HG03457 (cell line): Measurements from ENCODE around the gene MTG1.

ENCODE experiments used
- ATAC-seq: cut with Tn5 transposase; IDR thresholded peaks from one replicate; pipeline ENCODE4 v1.9.1; 2021; ENCODE audit warnings: moderate number of reproducible peaks; ENCODE audit not compliant: unreplicated experiment

MTG1 gene

DNA sequence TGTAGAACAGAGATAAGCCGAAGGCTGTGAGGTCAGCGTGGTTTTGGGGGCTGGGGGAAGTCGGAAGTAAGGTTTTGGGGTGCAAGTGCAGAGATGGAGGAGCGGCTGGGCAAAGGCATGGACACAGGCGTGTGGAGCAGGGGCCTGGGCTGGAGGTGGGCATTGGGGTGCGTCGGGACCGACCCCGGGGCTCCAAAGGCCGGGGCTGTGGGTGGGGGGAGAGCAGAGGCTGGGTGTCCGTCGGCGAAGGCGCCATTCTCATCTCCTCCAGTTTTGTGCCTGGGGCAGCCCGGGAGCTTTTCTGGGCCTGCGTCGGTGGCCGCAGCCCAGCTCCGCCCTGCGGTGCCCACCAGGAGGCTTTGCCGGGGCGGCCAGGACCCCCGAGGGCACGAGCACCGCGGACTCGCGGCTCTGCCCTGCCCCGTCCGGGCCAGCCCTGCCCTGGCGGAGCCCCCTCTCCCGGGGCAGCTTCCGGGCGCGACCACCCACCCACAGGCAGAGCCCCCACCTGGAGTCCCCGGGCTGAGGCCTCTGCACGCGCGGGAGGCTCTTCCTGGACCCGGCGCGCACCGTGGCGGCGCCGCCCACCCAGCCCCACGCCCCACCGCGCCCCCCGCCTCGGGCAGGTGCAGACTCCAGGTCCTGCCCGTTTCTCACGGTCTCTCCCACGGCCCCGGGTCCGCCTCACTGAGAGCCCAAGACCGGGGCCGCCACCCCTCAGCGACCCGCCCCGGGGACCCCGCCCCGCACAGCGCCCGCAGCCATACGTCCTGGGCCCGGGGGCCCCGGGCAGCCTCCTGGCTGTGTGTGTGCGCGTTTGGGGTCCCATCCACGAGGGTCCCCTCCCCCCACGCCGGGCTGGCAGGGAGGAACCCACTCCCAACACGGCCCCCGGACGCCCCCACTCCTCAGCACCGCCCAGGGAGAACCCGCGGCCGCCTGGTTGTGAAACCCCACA, 52.1 kb downstream of the MTG1 start:
- no peak for ATAC-seq

DNA sequence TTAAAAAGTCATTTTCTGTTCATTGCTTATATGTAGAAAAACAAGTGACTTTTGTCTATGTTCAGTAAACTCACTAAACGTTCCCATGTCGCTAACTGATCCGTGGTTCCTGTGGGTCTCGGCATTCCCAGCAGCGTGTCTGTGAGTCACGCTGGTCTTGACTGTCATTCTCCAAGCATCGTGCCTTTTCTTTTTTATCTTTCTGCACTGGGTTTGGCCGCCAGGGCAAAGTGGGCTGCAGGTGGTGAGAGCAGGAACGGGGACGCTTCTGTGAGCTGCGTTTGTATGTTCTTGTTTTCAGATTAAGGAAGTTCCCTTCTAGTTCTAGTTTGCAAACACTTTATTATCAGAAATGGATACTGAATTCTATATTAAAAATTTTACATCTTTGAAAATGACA, 53.0 kb downstream of the MTG1 start:
- no peak for ATAC-seq

DNA sequence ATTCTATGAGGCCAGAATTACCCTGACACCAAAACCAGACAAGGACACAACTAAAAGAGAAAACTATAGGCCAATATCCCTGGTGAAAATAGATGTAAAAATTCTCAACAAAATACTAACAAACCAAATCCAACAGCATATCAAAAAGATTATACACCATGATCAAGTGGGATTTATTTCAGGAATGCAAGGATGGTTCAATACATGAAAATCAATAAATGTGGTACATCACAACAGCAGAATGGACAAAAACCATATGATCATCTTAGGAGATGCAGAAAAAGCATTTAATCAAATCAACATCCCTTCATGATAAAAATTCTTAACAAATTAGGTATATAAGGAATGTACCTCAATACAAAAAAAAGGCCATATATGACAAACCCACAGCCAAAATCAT, 54.2 kb downstream of the MTG1 start:
- ATAC-seq: no peak

DNA sequence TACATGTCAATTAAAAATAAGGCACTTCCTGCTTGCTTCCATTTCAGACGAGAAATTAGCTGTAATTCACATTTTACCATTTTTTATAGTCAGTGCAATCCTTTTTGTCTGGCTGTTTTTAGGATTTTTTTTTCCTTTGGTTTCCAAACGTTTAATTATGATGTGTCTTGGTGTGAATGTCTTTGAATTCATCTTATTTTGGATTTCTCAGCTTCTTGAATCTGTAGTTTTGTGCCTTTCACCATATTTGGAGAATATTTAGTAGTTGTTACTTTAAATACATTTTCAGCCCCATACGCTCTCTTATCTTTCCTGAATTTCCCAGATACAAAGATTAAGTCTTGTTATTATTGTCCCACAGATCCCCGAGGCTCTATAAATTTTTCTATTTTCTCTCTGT, 57.4 kb downstream of the MTG1 start:
- ATAC-seq: no peak

DNA sequence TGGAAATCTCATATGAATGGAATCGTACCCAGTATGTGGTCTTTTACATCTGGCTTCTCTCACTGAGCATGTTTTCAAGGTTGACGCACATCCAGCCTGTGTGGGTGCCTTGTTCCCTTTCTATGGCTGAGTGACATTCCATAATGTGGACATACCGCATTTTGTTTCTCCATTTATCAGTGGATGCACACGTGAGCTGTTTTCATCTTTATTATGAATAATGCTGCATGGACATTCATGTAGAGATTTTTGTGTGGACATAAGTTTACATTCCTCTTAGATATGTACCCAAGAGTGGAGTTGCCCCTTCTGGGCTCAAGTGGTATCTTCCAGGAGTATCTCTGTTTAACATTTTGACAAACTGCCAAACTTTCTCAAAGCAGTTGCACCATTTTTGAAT, 58.5 kb downstream of the MTG1 start:
- no peak for ATAC-seq

DNA sequence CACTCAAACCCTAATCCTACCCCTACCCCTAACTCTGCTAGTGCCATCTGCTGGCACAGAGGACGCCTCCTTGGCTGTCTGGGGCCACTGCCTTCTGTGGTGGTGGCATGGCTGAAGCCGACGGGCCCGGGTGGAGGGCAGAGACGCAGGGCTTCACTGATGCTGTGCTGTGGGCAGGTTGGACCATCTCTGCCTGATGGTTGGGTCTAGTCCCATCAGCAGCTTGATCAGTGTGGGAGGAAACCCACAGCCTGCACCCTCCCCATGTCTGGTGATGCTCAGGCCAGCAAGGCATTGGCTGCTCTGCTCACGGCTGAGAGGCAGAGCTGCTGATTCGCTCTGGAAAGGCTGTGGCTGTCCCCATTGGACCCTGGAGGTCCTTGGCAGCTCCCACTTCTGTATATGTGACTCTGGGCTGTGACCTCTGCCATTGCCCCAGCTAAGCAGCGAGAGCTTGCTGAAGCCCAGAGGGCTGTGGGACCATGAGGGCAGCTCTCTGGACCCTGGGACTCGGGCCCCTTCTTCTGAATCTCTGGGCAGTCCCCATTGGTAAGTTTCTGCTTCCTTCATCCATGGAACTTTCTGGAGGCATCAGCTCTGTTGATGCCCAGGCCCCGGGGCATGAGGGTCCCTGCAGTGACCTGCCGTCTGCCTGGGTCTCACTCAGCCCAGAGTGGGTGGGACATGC, 59.7 kb downstream of the MTG1 start, which contains the start of gene SCART1:
Gene SCART1 (plus strand): TSS at position 430 of the 688 bp plus-strand sequence. CDS start 53 bp downstream, at position 483.
- no peak for ATAC-seq

DNA sequence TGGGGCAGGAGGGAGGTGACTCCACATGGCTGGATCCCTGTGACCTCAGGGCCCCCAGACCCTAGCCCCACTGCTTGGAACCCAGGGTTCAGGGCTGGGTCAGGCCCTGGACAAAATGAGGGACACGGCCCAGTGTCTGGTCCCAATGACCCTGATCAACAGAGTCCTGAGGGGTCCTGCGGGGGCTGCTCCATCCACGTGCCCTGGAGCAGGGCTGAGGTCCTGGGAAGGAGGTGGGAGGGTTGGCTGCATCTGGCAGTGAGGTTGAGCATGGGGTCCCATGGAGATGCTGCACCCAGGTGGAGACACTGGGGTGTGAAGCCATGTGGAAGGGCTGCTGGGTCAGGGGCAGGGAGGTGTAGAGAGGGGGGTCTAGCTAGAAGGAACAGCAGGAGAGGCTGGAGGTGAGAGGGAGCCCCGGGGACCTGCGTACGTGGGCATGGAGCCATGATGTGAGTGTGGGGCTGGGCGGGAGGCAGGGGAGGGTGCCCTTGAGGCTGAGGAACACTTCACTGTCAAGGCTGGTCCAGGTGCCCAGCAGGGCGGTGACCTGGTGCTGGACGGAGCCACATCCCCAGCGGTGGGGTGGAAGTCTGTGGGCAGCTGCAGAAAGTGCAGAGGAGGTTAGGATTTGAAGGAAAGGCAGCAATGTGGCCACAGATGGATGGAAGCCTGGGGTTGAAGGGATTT, 60.4 kb downstream of the MTG1 start:
- ATAC-seq: no peak

DNA sequence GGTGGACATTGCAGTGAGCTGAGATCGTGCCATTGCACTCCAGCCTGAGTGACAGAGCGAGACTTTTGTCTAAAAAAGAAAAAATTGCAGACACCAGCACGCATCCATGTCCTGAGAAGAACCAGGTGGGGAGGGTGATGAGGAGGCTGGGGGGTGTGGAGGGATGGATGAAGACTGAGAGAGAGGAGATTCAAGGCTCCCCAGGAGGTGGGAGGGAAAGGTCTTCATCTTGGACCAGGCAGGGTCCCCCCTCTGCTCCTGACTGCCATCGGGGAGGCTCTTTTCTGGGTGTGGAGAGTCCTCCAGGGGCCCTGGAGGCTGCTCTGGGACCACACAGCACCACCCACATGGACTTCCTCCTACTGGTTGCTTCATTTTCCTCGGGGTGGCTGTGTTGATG, 61.2 kb downstream of the MTG1 start:
- no peak for ATAC-seq

DNA sequence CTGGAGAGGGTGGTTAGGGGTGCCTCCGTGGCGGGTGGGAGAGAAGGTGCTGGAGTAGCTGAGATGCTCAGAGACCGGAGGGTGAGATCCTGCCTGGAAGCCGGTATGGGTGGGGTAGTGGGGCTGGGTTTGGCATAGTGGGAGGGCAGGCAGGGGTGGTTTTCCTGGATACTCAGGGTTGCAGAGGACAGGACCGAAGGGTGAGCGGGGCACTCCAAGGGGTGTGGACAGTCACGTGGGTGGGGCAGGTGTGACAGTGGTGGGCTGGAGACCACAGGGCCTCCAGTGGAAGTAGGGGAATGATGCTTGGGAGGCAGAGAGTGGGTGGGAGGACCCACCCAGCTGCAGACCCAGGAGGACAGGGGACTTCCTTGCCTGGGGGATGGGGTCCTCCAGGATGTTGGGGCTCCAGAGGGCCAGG, 61.7 kb downstream of the MTG1 start:
- ATAC-seq: no peak

DNA sequence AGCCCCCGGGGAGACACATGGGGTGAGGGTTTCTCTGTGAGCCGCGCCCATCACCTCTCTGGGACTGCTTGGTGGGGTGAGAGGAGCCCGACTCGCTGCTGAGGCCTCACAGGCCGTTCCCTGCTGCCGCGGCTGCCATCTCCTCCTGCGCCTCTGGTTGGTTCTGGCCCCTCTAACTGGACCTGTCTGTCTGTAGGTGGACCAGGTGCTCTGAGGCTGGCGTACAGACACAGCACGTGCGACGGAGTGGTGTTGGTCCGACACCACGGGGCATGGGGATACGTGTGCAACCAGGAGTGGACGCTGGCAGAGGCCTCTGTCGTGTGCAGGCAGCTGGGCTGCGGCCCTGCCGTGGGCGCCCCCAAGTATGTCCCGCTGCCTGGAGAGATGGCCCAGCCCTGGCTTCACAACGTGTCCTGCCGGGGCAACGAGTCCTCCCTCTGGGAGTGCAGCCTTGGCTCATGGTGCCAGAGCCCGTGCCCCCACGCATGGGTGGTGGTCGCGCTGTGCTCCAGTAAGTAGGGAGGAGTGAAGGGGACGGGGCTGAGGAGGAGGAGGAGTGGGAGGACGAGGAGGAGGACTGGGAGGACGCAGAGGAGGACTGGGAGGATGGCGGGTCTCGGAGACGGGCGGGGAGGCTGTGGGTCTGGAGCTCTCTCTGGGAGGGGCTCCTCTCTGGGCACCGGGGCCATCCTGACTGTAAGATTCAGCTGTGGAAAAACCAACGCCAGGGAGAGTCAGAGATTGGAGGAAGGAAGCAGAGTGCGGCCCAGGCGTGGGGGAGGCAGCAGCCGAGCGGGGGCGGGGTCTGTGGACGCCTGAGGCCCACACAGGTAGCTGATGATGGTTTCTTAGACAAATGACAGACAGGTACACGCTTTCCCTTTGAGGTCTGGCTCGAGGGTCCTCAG, 62.3 kb downstream of the MTG1 start:
- no peak for ATAC-seq

DNA sequence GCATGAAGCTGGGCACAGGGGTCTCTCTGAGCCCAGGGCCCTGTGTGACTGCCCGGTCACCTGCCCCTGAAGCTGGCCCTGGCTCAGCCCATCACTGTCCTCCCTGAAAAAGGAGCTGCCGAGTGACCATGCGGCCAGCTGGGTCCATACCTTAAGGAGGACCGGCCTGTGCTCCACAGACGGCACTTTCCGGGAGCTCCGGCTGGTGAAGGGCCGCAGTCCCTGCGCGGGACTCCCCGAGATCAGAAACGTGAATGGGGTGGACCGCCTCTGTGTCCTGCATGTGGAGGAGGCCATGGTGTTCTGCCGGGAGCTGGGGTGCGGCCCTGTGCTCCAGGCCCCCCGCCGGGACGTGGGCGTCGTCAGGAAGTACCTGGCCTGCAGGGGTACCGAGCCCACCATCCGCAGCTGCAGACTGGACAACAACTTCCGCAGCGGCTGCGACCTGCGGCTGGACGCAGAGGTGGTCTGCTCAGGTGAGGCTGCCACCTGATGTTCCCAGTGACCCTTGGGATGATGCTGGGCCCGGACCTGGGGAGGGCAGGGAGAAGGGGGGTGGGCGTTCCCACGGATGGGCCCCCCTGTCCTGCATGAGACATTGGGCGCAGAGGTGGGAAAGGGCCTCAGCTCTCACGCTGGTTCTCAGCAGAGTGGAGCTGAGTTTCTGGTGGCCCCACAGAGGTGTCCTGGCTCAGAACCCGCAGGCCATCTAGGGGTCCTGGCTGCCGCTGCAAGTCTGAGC, 63.3 kb downstream of the MTG1 start:
- ATAC-seq: no peak

DNA sequence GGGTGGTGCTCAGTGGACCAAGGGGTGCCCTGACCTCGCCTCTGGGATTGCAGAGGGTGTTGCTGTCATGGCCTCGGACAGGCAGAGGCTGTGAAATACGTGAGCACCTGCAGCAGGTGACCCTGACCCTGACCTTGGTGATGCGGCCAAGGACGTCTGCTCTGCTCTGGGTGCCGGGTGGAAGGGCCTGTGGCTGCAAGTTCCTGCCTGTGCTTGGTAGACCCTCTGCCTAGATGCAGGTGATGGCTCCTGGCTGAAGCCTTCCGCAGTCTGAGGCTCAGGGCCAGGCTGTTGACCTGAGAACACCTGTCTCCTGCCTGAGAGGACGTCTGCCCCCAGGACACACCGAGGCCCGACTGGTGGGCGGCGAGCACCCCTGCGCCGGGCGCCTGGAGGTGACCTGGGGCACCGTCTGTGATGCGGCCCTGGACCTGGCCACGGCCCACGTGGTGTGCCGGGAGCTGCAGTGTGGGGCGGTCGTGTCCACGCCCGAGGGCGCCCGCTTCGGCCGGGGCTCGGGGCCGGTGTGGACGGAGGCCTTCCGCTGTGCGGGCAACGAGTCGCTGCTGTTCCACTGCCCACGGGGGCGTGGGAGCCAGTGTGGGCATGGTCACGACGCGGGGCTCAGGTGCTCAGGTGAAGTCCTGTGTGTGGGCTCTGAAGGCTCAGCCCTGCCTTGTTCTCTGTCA, 64.2 kb downstream of the MTG1 start:
- ATAC-seq: no peak

DNA sequence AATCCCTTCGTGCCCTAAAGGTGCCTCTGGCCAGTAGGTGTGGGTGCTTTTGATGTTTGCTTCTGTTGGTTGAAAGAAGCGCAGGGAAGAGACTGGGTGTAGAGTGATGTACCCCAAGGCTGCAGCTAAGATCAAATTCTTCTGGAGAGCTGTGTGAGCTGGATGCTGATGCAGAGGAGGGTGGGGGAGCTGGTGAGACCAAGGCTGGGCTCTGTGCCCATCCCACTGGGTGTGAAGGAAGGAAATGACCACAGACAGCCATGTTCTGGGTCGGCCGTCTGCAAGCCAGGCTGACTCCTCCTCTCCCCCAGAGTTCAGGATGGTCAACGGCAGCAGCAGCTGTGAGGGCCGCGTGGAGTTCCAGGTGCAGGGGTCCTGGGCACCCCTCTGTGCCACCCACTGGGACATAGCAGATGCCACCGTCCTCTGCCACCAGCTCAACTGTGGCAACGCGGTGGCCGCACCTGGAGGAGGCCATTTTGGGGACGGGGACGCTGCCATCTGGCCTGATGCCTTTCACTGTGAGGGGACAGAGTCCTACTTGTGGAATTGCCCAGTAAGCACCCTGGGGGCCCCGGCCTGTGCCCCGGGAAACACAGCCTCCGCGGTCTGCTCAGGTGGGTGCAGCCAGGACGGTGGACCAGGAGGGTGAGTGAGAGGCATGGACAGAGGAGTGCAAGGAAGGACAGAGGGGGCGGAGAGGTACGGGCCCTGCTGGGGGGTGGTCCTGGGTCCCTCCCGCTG, 64.9 kb downstream of the MTG1 start:
- no peak for ATAC-seq

DNA sequence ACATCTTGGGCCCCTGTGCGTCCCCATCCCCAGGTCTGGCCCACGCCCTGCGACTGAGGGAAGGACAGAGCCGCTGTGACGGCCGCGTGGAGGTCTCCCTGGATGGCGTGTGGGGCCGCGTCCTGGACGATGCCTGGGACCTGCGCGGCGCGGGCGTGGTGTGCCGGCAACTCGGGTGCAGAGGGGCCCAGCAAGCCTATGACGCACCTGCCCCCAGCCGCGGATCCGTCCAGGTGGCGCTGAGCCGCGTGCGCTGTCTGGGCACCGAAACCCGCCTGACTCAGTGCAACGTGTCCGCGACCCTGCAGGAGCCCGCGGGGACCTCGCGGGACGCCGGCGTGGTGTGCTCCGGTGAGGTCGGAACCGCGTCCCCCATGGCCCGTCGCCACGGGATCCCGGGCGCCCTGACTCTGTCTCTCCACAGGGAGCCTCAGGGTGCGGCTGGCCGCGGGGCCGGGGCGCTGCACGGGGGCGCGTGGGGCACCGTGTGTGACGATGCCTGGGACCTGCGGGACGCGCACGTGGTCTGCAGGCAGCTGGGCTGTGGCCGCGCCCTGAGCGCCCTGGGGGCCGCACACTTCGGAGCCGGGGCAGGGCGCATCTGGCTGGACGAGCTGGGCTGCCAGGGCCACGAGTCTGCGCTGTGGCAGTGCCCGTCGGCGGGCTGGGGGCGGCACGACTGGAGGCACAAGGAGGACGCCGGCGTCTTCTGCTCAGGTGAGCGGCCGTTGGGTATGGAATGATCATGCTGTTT, 65.7 kb downstream of the MTG1 start:
- ATAC-seq: no peak

DNA sequence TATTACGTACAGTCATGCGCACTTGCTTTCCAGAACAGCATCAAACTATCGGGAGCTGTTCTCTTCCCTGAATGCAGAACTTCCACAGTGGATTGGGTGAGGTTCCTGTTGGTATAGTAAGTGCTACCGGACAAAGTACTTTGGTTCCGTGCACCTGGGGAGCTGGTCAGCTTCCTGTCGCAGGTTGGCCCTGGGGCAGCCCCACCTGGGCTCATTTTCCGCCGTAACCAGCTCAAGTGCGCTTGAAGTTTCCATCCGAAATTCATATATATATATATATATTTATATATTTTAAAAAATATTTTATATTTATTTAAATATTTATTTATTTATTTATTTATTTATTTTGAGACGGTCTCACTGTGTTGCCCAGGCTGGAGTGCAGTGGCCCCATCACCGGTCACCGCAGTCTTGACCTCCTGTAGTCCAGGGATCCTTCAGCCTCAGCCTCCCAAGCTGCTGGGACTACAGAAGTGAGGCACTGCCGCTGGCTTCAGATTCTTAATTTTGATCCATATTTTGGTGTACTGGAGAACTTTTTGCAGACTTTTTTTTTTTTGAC, 66.3 kb downstream of the MTG1 start:
- ATAC-seq: no peak

DNA sequence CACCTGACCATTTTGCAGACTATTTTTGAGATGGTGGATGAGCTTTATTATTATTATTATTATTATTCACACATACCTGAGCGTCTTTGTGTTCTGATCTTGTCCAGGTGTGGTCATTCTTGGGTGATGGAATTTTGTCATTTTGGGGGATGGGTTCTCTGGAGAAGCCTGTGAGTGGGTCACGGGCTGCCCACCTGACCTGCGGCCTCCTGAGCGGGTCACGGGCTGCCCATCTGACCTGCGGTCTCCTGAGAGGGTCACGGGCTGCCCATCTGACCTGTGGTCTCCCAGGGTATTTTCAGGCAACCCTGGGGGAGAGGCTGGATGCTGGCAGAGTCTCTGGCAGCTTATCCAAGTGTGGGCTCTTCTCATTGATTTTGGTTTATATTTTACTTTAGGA, 67.1 kb downstream of the MTG1 start:
- no peak for ATAC-seq

DNA sequence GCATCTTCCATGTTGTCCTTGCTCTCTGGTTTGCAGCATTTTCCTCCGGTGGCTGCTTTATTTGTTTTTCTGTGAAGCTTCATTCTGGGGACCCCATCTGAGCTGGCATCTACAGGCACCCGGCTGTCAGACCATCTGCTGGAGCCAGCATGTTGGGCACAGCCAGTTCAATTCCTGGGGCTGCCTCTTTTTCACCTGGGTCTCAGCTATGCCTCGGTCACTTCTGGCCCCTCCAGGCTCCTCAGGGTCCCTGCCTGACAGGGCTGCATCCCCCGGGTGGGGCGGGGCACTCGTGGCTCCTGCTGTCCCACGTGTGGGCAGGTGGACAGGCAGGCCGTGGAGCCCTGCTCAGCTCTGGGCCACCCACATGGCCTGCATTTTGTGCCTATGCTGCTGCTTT, 67.9 kb downstream of the MTG1 start:
- no peak for ATAC-seq
